ENCODE results near the gene RAD51AP2.

GRCh38 chr2:17539611-17540092, 21.4 kb upstream of the RAD51AP2 start:
- TF ChIP-seq ZNF749 (CRISPR knock-in tag; IDR thresholded peaks at IDR 0.05; ENCODE audit: borderline replicate concordance) (no peak), HOMEZ (CRISPR knock-in tag; IDR thresholded peaks at IDR 0.05; ENCODE audit: low read depth) (no peak), GMEB2 (CRISPR knock-in tag; IDR thresholded peaks at IDR 0.05; ENCODE audit: low read depth) (no peak), TARDBP (CRISPR knock-in tag; IDR thresholded peaks at IDR 0.05) (no peak), ZNF282 (IDR thresholded peaks at IDR 0.05; ENCODE audit: partially characterized antibody) (no peak), ZNF124 (CRISPR knock-in tag; IDR thresholded peaks at IDR 0.05) (no peak), CHD4 (IDR thresholded peaks at IDR 0.05; ENCODE audit: borderline replicate concordance, low read length) (no peak), ZNF232 (CRISPR knock-in tag; IDR thresholded peaks at IDR 0.05; ENCODE audit: borderline replicate concordance) (no peak), TOE1 (CRISPR knock-in tag; IDR thresholded peaks at IDR 0.05) (no peak)

Measured in HepG2 (cell line).